Measurements from ENCODE around the gene GPD2.

Gene GPD2

GRCh38 chr2:156435718-156436496 is at the start of gene GPD2:
TSS of gene GPD2 (plus strand) at chr2:156436379. CDS start at chr2:156476106, 39,727 bp downstream.
- no peak for FAIRE-seq
- DNase-seq (ENCODE audit: insufficient read length, low spot score) = no peak
- no peak for TF ChIP-seq CTCF (IDR thresholded peaks at IDR 0.05; ENCODE audit: insufficient read depth, missing control alignments)

GRCh38 chr2:156394033-156394741 is 42.0 kb upstream of the GPD2 start:
- FAIRE-seq = no peak
- TF ChIP-seq CTCF (IDR thresholded peaks at IDR 0.05; ENCODE audit: insufficient read depth, missing control alignments) = no peak
- peak; percentile 29 for DNase-seq (ENCODE audit: insufficient read length, low spot score)

GRCh38 chr2:156396126-156396525 is 40.1 kb upstream of the GPD2 start:
- FAIRE-seq (no peak), DNase-seq (ENCODE audit: insufficient read length, low spot score) (no peak)
- TF ChIP-seq CTCF (IDR thresholded peaks at IDR 0.05; ENCODE audit: insufficient read depth, missing control alignments) = no peak

- FAIRE-seq (no peak), DNase-seq (ENCODE audit: insufficient read length, low spot score) (no peak)
- no peak for TF ChIP-seq CTCF (IDR thresholded peaks at IDR 0.05; ENCODE audit: insufficient read depth, missing control alignments)
These were observed 39.0 kb upstream of the GPD2 start for GRCh38 chr2:156397229-156397628.

- TF ChIP-seq CTCF (IDR thresholded peaks at IDR 0.05; ENCODE audit: insufficient read depth, missing control alignments) = no peak
- DNase-seq (ENCODE audit: insufficient read length, low spot score) = no peak
- no peak for FAIRE-seq
These were observed 38.0 kb upstream of the GPD2 start for GRCh38 chr2:156398176-156398575.

- DNase-seq (ENCODE audit: insufficient read length, low spot score) = no peak
- no peak for FAIRE-seq
- no peak for TF ChIP-seq CTCF (IDR thresholded peaks at IDR 0.05; ENCODE audit: insufficient read depth, missing control alignments)
These were observed 36.8 kb upstream of the GPD2 start for GRCh38 chr2:156399224-156399949.

Data from D721Med (cell line).